Measurements from ENCODE around the gene WIPF3. TPM values are rescaled to one million over a fixed set of nuclear protein-coding genes. Genes with fewer than 3 reads are reported as not detected.

The WIPF3 gene
- total RNA-seq, result not detected in 2 replicates

GRCh38 chr7:29806208-29806994 is at the start of gene WIPF3:
Gene WIPF3, plus strand, starts transcription at chr7:29806508. Its CDS starts 28,217 bp downstream, at chr7:29834725.

Other genes with a start within 250 kb of the WIPF3 start
- gene PRR15, start 242.7 kb upstream of the WIPF3 start, total RNA-seq, result 0.30 TPM in 1 of 2 replicates, not detected in the other
- 68.2 and 74.3 TPM in 2 replicates for gene SCRN1, start 183.3 kb downstream of the WIPF3 start, total RNA-seq
- gene FKBP14, start 220.2 kb downstream of the WIPF3 start, total RNA-seq, result 15.9 and 16.9 TPM in 2 replicates
- gene PLEKHA8, start 221.9 kb downstream of the WIPF3 start, total RNA-seq, result 6.7 and 8.1 TPM in 2 replicates